Breast epithelium (tissue), 4 donors: ENCODE data around the gene CCDC152. TPM values are rescaled to one million over a fixed set of nuclear protein-coding genes. Genes with fewer than 3 reads are reported as not detected.
"Not testable (repeated sequence)": the region's sequence is repeated elsewhere in the genome, so short reads cannot be mapped to it uniquely, and the experiment has no call there.

Experiments
- DNase-seq, 2 donors: peaks; one replicate each; pipeline ENCODE4 v3.0.0-alpha.2; 2019; ENCODE audit warnings: low spot score in 2 of 2
- H3K27ac ChIP-seq, 2 donors: fragments of 200-600 bp; sonication (generic) in 1 of 2; one replicate each; pipeline ENCODE4 v1.5.1; 2016 to 2019; ENCODE audit warnings: mild to moderate bottlenecking in 1 of 2
- H3K27me3 ChIP-seq, 2 donors: fragments of 200-600 bp; sonication (generic) in 1 of 2; one replicate each; pipeline versions ENCODE4 v1.5.1 to v1.6.0; 2017 to 2019; ENCODE audit warnings: control low read depth in 1 of 2, mild to moderate bottlenecking in 1 of 2
- H3K36me3 ChIP-seq: fragments of 200-600 bp; one replicate; pipeline ENCODE4 v1.5.1; 2019
- H3K4me1 ChIP-seq, 2 donors: fragments of 200-600 bp; sonication (generic); one replicate each; pipeline ENCODE4 v1.5.1; 2016 to 2019; ENCODE audit warnings: control low read depth in 1 of 2
- H3K4me3 ChIP-seq, 3 donors: fragments of 200-600 bp; sonication (generic); 1 replicate in 2 of 3; 2 replicates in 1 of 3; pipeline ENCODE4 v1.5.1; 2016 to 2019; ENCODE audit warnings: mild to moderate bottlenecking in 3 of 3, moderate library complexity in 2 of 3
- H3K9me3 ChIP-seq, 2 donors: fragments of 200-600 bp; sonication (generic) in 1 of 2; one replicate each; pipeline ENCODE4 v1.5.1; 2016 to 2019; ENCODE audit warnings: control low read depth in 1 of 2
- POLR2A ChIP-seq: fragments of 450-650 bp; IDR thresholded peaks from one replicate; pipeline ENCODE4 v1.6.1; 2016; ENCODE audit warnings: antibody characterized with exemption, mild to moderate bottlenecking, moderate library complexity
- POLR2AphosphoS5 ChIP-seq, 3 donors: sonication (generic); formaldehyde crosslinking; IDR thresholded peaks; one replicate each; pipeline ENCODE4 v1.6.1; 2017; ENCODE audit warnings: antibody characterized with exemption in 3 of 3
- intact Hi-C: fragments of 100-400 bp; cut with DNase I; formaldehyde crosslinking; loops from one replicate; pipeline ENCODE4 v1.15.1; 2023; ENCODE audit warnings: low total_unique reads
- total RNA-seq, 3 donors: library from RNA; depleted of rRNA; stranded (reverse); fragments of >200 nt; gene quantifications; one replicate each; pipeline ENCODE4 v1.1.0, GENCODE V29; 2016
- TF ChIP-seq, protein P1 (sequence below), 3 donors: fragments of 450-650 bp; IDR thresholded peaks; one replicate each; pipeline ENCODE4 v1.5.1; 2016 to 2017; ENCODE audit warnings: antibody characterized with exemption in 3 of 3, mild to moderate bottlenecking in 3 of 3, moderate library complexity in 3 of 3

The CCDC152 gene
- total RNA-seq, 3 donors from 2014 or later = 0.88 to 1.3 (median 0.96) TPM

DNA sequence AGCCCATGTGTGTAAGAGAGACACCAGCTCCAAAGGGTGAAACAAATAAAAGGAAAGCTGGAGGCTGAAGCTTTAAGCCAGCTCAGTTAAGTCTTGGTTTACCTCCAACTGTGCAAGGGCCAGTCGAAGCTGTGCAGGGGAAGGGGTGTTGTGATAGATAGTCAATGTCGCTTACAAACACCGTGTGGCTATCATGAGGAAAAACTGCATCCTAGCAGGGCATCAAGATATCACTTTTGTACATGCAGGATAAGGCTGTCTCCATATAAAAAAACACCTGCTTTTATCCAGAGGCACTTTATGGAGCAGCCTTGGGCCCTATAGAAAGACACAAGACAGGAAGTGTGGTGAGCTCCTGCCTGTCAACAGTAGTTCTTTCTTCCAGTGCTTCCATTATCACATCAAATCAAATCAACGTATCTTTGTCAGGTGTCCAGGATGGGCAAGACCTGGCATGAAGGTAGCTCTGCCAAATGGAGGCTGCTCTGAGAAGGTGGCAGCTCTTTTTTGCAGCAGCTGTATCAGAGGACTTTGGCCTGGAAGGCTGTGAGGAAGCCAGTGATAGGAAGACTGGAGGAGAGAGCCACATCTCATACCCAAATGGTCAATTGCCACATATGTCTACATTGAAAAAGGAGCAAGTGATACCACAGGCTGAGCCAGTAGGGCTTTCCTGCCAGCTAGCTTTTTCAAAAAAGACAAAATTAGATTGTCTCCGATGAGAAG lies 84.4 kb downstream of the CCDC152 start:
- no peak for DNase-seq
- Histone ChIP-seq H3K27me3 (no peaks in the 10 kb centered on the region), H3K4me3 (peak overlapping the region in 1 of 3 donors; percentile 43), H3K36me3 (no peaks in the 10 kb centered on the region), H3K9me3 (no peaks in the 10 kb centered on the region), H3K27ac (peak overlapping the region; percentile 77 to 89), H3K4me1 (peaks cover 5 to 8% of the 10 kb centered on the region in 2 donors)
- intact Hi-C loops = no loop called here
- no peak for TF ChIP-seq POLR2AphosphoS5 (IDR thresholded peaks at IDR 0.05)
- TF ChIP-seq, protein P1, sequence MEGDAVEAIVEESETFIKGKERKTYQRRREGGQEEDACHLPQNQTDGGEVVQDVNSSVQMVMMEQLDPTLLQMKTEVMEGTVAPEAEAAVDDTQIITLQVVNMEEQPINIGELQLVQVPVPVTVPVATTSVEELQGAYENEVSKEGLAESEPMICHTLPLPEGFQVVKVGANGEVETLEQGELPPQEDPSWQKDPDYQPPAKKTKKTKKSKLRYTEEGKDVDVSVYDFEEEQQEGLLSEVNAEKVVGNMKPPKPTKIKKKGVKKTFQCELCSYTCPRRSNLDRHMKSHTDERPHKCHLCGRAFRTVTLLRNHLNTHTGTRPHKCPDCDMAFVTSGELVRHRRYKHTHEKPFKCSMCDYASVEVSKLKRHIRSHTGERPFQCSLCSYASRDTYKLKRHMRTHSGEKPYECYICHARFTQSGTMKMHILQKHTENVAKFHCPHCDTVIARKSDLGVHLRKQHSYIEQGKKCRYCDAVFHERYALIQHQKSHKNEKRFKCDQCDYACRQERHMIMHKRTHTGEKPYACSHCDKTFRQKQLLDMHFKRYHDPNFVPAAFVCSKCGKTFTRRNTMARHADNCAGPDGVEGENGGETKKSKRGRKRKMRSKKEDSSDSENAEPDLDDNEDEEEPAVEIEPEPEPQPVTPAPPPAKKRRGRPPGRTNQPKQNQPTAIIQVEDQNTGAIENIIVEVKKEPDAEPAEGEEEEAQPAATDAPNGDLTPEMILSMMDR (IDR thresholded peaks at IDR 0.05) = no peak
- no peak for TF ChIP-seq POLR2A

DNA sequence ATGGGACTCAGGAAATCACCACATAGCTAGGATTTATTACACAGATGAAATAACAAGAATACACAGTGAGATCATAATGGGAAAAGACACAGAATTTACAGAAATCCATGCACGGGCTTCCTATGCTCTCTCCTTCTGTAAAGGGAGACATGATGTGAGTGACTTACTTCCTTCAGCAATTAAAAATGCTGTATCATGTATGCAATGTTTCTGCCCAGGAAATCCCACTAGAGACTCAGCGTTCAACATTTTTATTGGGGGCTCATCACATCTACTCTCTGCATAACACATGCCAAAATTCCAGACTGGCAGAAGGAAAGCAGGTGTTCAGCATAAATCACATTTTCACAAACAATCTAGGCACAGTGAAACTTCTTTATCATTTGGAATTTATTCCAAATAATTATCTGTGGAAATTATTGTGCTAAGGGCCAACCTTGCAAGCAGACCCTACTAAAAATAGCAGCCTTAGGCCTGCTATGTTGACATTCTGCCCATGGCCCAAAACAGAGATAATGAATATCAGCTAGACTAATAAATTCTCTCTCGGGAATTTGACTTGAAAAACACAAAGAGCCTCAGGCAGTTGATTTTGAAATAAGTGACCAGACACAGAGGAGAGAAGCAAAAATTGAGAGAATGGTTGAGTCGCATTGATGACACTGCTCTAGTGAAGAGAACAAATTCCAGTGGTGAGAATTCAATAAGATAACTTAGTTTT lies 86.5 kb downstream of the CCDC152 start:
- no peak overlapping the region for H3K4me3 ChIP-seq
- intact Hi-C loops = no loop called here

DNA sequence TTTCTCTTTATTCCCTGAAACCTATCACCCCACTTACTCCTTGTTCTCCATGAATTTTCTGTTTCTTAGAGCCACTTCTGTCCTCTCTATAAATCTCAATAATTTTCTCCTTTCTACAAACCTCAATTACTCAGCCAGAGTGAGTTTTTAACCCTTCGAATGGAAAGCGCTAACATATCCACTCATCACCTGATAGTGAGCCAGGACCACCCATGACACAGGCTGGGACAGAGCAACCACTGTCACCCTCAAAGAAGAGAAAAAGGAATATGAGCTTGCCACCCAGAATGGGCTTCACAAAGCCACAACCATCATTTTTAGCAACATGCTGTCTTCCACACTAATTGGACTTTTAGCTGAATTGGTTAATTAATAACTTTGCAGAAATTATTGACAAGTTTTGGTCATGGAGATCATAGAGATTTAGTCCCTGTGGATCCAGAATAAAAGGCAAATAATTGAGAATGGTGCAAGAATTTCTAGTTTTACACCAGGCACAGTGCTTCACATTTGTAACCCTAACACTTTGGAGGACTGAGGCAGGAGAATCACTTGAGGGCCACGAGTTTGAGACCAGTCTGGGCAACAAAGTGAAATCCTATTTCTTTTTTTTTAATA lies 87.2 kb downstream of the CCDC152 start:
- intact Hi-C loops = no loop called here
- no peaks in the 10 kb centered on the region for H3K9me3 ChIP-seq
- no peaks in the 10 kb centered on the region for H3K27me3 ChIP-seq
- TF ChIP-seq, protein P1 (IDR thresholded peaks at IDR 0.05) = no peak
- no peak for TF ChIP-seq POLR2A
- TF ChIP-seq POLR2AphosphoS5 (IDR thresholded peaks at IDR 0.05) = no peak
- no peaks in the 10 kb centered on the region for H3K36me3 ChIP-seq
- H3K4me3 ChIP-seq = no peak overlapping the region
- H3K4me1 ChIP-seq = peaks cover 5 to 8% of the 10 kb centered on the region in 2 donors
- peak overlapping the region in 1 of 2 donors; percentile 33 for H3K27ac ChIP-seq
- DNase-seq = no peak

More for the DNA sequence above, 86.5 kb downstream of the CCDC152 start:
- Histone ChIP-seq H3K27me3 (no peaks in the 10 kb centered on the region), H3K9me3 (no peaks in the 10 kb centered on the region), H3K27ac (peak overlapping the region in 1 of 2 donors; percentile 33), H3K36me3 (no peaks in the 10 kb centered on the region), H3K4me1 (peaks cover 5 to 8% of the 10 kb centered on the region in 2 donors)
- no peak for DNase-seq
- TF ChIP-seq POLR2A (no peak), POLR2AphosphoS5 (IDR thresholded peaks at IDR 0.05) (no peak)
- TF ChIP-seq, protein P1 (IDR thresholded peaks at IDR 0.05) = no peak

DNA sequence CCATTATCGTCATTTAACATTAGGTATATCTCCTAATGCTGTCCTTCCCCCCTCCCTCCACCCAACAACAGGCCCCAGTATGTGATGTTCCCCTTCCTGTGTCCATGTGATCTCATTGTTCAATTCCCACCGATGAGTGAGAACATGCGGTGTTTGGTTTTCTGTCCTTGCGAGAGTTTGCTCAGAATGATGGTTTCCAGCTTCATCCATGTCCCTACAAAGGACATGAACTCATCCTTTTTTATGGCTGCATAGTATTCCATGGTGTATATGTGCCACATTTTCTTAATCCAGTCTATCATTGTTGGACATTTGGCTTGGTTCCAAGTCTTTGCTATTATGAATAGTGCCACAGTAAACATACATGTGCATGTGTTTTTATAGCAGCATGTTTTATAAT lies 87.8 kb downstream of the CCDC152 start:
- H3K9me3 ChIP-seq, H3K4me3 ChIP-seq, intact Hi-C loops, H3K27me3 ChIP-seq, DNase-seq, H3K27ac ChIP-seq, H3K4me1 ChIP-seq, H3K36me3 ChIP-seq: not testable (repeated sequence)

DNA sequence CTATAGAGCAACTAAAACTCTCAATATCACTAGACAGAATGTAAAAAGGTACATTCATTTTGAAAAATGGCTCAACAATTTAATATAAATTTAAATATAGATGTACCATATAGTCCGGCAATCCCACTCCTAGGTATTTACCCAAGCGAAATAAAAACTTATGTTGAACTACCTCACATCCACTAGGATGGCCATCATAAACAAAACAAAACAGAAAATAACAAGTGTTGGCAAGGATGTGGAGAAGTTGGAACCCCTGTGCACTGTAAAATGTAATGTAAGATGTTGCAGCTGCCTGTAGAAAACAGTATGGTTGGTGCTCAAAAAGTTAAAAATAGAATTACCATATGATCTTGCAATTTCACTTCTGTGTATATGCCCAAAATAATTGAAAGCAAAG lies 91.9 kb downstream of the CCDC152 start:
- intact Hi-C loops = no loop called here
- DNase-seq = no peak
- Histone ChIP-seq H3K27ac (no peak overlapping the region), H3K36me3 (no peaks in the 10 kb centered on the region), H3K4me3 (no peak overlapping the region), H3K9me3 (no peaks in the 10 kb centered on the region), H3K4me1 (no peaks in the 10 kb centered on the region), H3K27me3 (no peaks in the 10 kb centered on the region)
- TF ChIP-seq, protein P1 (IDR thresholded peaks at IDR 0.05) = no peak
- no peak for TF ChIP-seq POLR2A
- TF ChIP-seq POLR2AphosphoS5 (IDR thresholded peaks at IDR 0.05) = no peak
